Endothelial cell of umbilical vein (primary cell): Measurements from ENCODE around the gene PTPRU. TPM values are rescaled to one million over a fixed set of nuclear protein-coding genes. Genes with fewer than 3 reads are reported as not detected.

ENCODE experiments used
- BruUV-seq: library from RNA; stranded (reverse); fragments of 400-500 nt; replicated peaks from 2 replicates; lab custom pipeline; 2021; lab: Mats Ljungman, UMichigan
- CTCF ChIA-PET: fragments of 300-600, 350-600 bp; sonication (Branson Sonifier 250); formaldehyde crosslinking; loops from one replicate; lab custom pipeline; 2021; ENCODE audit warnings: antibody characterized with exemption, inconsistent platforms; lab: Charles Lee
- POLR2A ChIA-PET: fragments of 300-600, 350-600 bp; sonication (Branson Sonifier 250); formaldehyde crosslinking; loops from one replicate; lab custom pipeline; 2021; ENCODE audit warnings: antibody characterized with exemption, inconsistent platforms; lab: Charles Lee
- DNase-seq: peaks from one replicate; pipeline ENCODE4 v3.0.0-alpha.2; 2011; ENCODE audit warnings: low read depth, low spot score
- FAIRE-seq: peaks from 2 replicates; lab custom pipeline; 2011; peaks lifted over from hg19 to GRCh38; lab: Jason Lieb, UNC
- H2AFZ ChIP-seq: 2 replicates; pipeline ENCODE4 v1.6.0; 2012; ENCODE audit warnings: low read depth, low read length, control low read depth, inconsistent platforms
- H3K27ac ChIP-seq: 2 replicates; pipeline ENCODE4 v1.5.1; 2011; ENCODE audit warnings: low read depth, mild to moderate bottlenecking, control low read depth, low read length, moderate library complexity; ENCODE audit not compliant: insufficient read depth
- H3K27me3 ChIP-seq, 2 experiments: 2 replicates each; pipeline versions ENCODE4 v1.6.0 to v1.6.1; 2011; ENCODE audit warnings: low read length in 2 of 2, mixed read lengths in 1 of 2; ENCODE audit not compliant: control insufficient read depth in 2 of 2, insufficient read depth in 2 of 2
- H3K36me3 ChIP-seq, 2 experiments: 2 replicates in 1 of 2; 3 replicates in 1 of 2; pipeline ENCODE4 v1.5.1; 2011; ENCODE audit warnings: low read length in 2 of 2, mild to moderate bottlenecking in 1 of 2, moderate library complexity in 1 of 2; ENCODE audit not compliant: control insufficient read depth in 2 of 2, insufficient read depth in 2 of 2; ENCODE audit errors: extremely low read depth in 1 of 2
- H3K4me1 ChIP-seq: 3 replicates; pipeline ENCODE4 v1.5.1; 2011; ENCODE audit warnings: mild to moderate bottlenecking, low read length; ENCODE audit not compliant: control insufficient read depth, insufficient read depth; ENCODE audit errors: extremely low read depth
- H3K4me2 ChIP-seq: 2 replicates; pipeline ENCODE4 v1.6.1; 2011; ENCODE audit warnings: low read length, control low read depth, mixed read lengths; ENCODE audit not compliant: insufficient read depth
- H3K4me3 ChIP-seq, 3 experiments: fragments of 200-600 bp in 1 of 3; sonication (generic), shearing (Covaris generic) in 1 of 3; replicated peaks in 1 of 3; 2 replicates each; pipeline ENCODE4 v1.5.1; 2011 to 2016; ENCODE audit warnings: control low read depth in 3 of 3, low read length in 3 of 3, mild to moderate bottlenecking in 2 of 3, inconsistent platforms in 1 of 3, low read depth in 1 of 3, moderate library complexity in 1 of 3; ENCODE audit not compliant: insufficient read depth in 1 of 3
- H3K79me2 ChIP-seq: 2 replicates; pipeline ENCODE4 v1.6.0; 2012; ENCODE audit warnings: low read length, inconsistent platforms; ENCODE audit not compliant: control insufficient read depth, insufficient read depth
- H3K9ac ChIP-seq: replicated peaks from 2 replicates; pipeline ENCODE3; 2011; ENCODE audit warnings: low read length, control low read depth; ENCODE audit not compliant: insufficient read depth; ENCODE audit errors: extremely low read depth
- H3K9me1 ChIP-seq: replicated peaks from 3 replicates; pipeline ENCODE4 v1.6.0; 2011; ENCODE audit warnings: mild to moderate bottlenecking, low read length; ENCODE audit not compliant: control insufficient read depth, insufficient read depth; ENCODE audit errors: extremely low read depth
- H3K9me3 ChIP-seq: replicated peaks from 2 replicates; pipeline ENCODE4 v1.5.1; 2012; ENCODE audit warnings: low read length, inconsistent platforms; ENCODE audit not compliant: control insufficient read depth, insufficient read depth
- H4K20me1 ChIP-seq: replicated peaks from 2 replicates; pipeline ENCODE3; 2011; ENCODE audit warnings: mild to moderate bottlenecking, low read length; ENCODE audit not compliant: control insufficient read depth, insufficient read depth; ENCODE audit errors: extremely low read depth
- EZH2 ChIP-seq: IDR thresholded peaks from 2 replicates; pipeline ENCODE4 v1.6.1; 2012; ENCODE audit warnings: borderline replicate concordance, low read depth, mild to moderate bottlenecking, moderate library complexity, low read length, inconsistent platforms; ENCODE audit not compliant: severe bottlenecking
- FOS ChIP-seq: IDR thresholded peaks from 2 replicates; pipeline ENCODE4 v1.6.1; 2011; ENCODE audit warnings: mild to moderate bottlenecking, low read length, moderate library complexity, borderline replicate concordance; ENCODE audit not compliant: insufficient read depth
- GATA2 ChIP-seq: IDR thresholded peaks from 2 replicates; pipeline ENCODE4 v1.7.0; 2011; ENCODE audit warnings: low read depth, mild to moderate bottlenecking, moderate library complexity, mixed read lengths, low read length; ENCODE audit not compliant: insufficient read length, insufficient read depth
- JUN ChIP-seq: IDR thresholded peaks from 2 replicates; pipeline ENCODE4 v1.6.1; 2011; ENCODE audit warnings: borderline replicate concordance, low read depth; ENCODE audit not compliant: insufficient read length, insufficient read depth
- MYC ChIP-seq: IDR thresholded peaks from one replicate; pipeline ENCODE4 v1.6.1; 2011; ENCODE audit warnings: mild to moderate bottlenecking, low read depth, low read length
- POLR2A ChIP-seq: IDR thresholded peaks from 2 replicates; pipeline ENCODE4 v1.6.1; 2012; ENCODE audit warnings: low read depth, mild to moderate bottlenecking, control low read depth, low read length
- POLR2AphosphoS5 ChIP-seq: IDR thresholded peaks from 2 replicates; pipeline ENCODE4 v1.6.1; 2012; ENCODE audit warnings: low read depth, mild to moderate bottlenecking, control low read depth, low read length, moderate library complexity; ENCODE audit not compliant: insufficient read depth
- dilution Hi-C: fragments of 300-500 bp; cut with MboI; formaldehyde crosslinking; loops from one replicate; pipeline ENCODE4 v1.15.0; 2019; ENCODE audit warnings: low sequenced_read_pairs; ENCODE audit not compliant: extremely low pct_ligation_motif_present
- intact Hi-C: fragments of 100-400 bp; cut with micrococcal nuclease; formaldehyde crosslinking; loops from one replicate; pipeline ENCODE4 v1.10.0; 2022
- polyA plus RNA-seq, 4 experiments: library from polyadenylated mRNA; depleted of rRNA in 3 of 4; stranded (reverse) in 3 of 4; unstranded in 1 of 4; fragments of >200 nt; gene quantifications; 2 replicates each; pipeline versions ENCODE4 v1.2.1 to v1.2.3, GENCODE V29; 2011 to 2012; ENCODE audit warnings: missing spikeins in 1 of 4
- total RNA-seq: library from RNA; stranded (reverse); gene quantifications from 2 replicates; pipeline ENCODE4 v1.2.3, GENCODE V29; 2021
- TF ChIP-seq, protein P1 (sequence below): IDR thresholded peaks from 2 replicates; pipeline ENCODE4 v1.6.1; 2011; ENCODE audit not compliant: insufficient read depth, insufficient read length
- TF ChIP-seq, protein P2 (sequence below), 2 donors: IDR thresholded peaks; 1 replicate in 1 of 2; 2 replicates in 1 of 2; pipeline ENCODE4 v1.5.1; 2011; ENCODE audit warnings: low read length in 2 of 2, mild to moderate bottlenecking in 2 of 2, moderate library complexity in 2 of 2, control low read depth in 1 of 2, inconsistent platforms in 1 of 2, low read depth in 1 of 2; ENCODE audit not compliant: insufficient read depth in 1 of 2; ENCODE audit errors: extremely low read depth in 1 of 2

PTPRU gene
- total and polyA plus RNA-seq, 2 donors (not counting 3 experiments of a cell fraction or from before 2014, with no cell fraction given), result 0.58 to 2.6 TPM

DNA sequence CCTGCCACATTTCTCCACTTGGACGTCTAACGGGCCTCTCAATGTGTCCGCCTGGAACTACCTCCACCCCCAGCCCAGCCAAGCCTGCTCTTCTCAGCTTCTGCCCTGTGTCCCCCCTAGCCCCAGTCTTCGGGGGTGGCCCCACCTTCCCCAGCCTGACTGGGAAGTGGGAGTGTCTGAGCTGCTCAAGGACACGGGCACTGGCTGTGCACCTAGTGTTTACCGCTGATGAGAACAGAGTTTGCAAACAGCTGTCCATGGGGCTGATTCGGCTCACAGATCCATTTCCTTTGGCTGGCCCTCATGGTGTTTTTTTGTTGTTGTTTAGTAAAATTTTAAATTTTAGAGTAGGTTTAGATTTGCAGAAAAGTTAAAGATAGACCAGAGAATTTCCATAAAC, 121.1 kb downstream of the PTPRU start:
- intact Hi-C loops (no loop called here), dilution Hi-C loops (no loop called here)
- no peak overlapping the region for H2AFZ ChIP-seq
- no peak for FAIRE-seq
- ChIA-PET POLR2A (no interaction called here), CTCF (no interaction called here)
- H3K9me3 ChIP-seq, result no peaks in the 10 kb centered on the region
- H3K79me2 ChIP-seq, result no peaks in the 10 kb centered on the region
- no peak for DNase-seq
- no peaks in the 10 kb centered on the region for H3K9me1 ChIP-seq
- H3K4me1 ChIP-seq, result no peaks in the 10 kb centered on the region
- no peaks in the 10 kb centered on the region for H3K36me3 ChIP-seq
- H3K27me3 ChIP-seq, result no peaks in the 10 kb centered on the region
- H3K4me3 ChIP-seq, result no peak overlapping the region
- TF ChIP-seq EZH2, result no peak
- H3K9ac ChIP-seq, result no peak overlapping the region
- H4K20me1 ChIP-seq, result no peaks in the 10 kb centered on the region
- H3K4me2 ChIP-seq, result no peak overlapping the region
- H3K27ac ChIP-seq, result no peak overlapping the region
- BruUV-seq, result no TSS peak

DNA sequence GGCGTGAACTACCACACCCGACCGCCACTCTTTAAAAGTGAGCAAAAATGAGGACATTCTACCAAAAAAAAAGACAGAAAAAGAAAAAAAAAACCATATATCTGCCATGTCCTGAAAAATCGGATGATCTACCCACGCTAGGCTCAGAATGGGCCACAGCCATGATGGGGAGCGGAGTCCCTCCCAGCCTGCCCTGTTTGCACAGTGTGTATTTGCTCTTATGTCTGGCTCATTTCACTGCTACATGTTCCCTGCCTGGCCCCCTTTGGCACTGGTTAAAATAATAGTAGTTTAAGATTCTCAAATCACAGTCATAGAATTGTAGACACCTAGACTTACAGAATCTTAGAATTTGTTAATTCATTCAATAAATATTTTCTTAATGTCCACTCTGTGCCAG, 121.9 kb downstream of the PTPRU start:
- intact Hi-C loops, result no loop called here
- TF ChIP-seq FOS (no peak), JUN (no peak), EZH2 (no peak), POLR2A (no peak), POLR2AphosphoS5 (no peak), MYC (no peak), GATA2 (no peak)
- TF ChIP-seq, protein P1, sequence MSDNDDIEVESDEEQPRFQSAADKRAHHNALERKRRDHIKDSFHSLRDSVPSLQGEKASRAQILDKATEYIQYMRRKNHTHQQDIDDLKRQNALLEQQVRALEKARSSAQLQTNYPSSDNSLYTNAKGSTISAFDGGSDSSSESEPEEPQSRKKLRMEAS, result no peak
- TF ChIP-seq, protein P2, sequence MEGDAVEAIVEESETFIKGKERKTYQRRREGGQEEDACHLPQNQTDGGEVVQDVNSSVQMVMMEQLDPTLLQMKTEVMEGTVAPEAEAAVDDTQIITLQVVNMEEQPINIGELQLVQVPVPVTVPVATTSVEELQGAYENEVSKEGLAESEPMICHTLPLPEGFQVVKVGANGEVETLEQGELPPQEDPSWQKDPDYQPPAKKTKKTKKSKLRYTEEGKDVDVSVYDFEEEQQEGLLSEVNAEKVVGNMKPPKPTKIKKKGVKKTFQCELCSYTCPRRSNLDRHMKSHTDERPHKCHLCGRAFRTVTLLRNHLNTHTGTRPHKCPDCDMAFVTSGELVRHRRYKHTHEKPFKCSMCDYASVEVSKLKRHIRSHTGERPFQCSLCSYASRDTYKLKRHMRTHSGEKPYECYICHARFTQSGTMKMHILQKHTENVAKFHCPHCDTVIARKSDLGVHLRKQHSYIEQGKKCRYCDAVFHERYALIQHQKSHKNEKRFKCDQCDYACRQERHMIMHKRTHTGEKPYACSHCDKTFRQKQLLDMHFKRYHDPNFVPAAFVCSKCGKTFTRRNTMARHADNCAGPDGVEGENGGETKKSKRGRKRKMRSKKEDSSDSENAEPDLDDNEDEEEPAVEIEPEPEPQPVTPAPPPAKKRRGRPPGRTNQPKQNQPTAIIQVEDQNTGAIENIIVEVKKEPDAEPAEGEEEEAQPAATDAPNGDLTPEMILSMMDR (IDR thresholded peaks at IDR 0.05; ENCODE audit: extremely low read depth in 1 of 2, insufficient read depth in 1 of 2, low read depth in 1 of 2, low read length in 2 of 2), result no peak
- DNase-seq (no peak), FAIRE-seq (no peak)
- no peaks in the 10 kb centered on the region for H3K4me1 ChIP-seq
- H2AFZ ChIP-seq, result no peak overlapping the region
- no peaks in the 10 kb centered on the region for H3K9me3 ChIP-seq
- no peaks in the 10 kb centered on the region for H3K79me2 ChIP-seq
- H3K9me1 ChIP-seq, result no peaks in the 10 kb centered on the region
- no peak overlapping the region for H3K27ac ChIP-seq
- no peaks in the 10 kb centered on the region for H3K27me3 ChIP-seq
- H3K9ac ChIP-seq, result no peak overlapping the region
- H3K36me3 ChIP-seq, result no peaks in the 10 kb centered on the region
- H3K4me3 ChIP-seq, result no peak overlapping the region
- CTCF ChIA-PET, result no interaction called here
- no TSS peak for BruUV-seq
- no peak overlapping the region for H3K4me2 ChIP-seq
- dilution Hi-C loops, result no loop called here
- H4K20me1 ChIP-seq, result no peaks in the 10 kb centered on the region
- POLR2A ChIA-PET, result no interaction called here
